Duodenal mucosa (tissue), 2 donors: ENCODE data around the gene BRD3.

Experiments used
- H3K27ac ChIP-seq: one replicate; pipeline ENCODE4 v1.7.0; 2013; ENCODE audit warnings: low read depth, low read length
- H3K27me3 ChIP-seq, 2 donors: one replicate each; pipeline ENCODE4 v1.7.0; 2013; ENCODE audit warnings: low read length in 2 of 2, control low read depth in 1 of 2; ENCODE audit not compliant: insufficient read depth in 2 of 2, control insufficient read depth in 1 of 2
- H3K36me3 ChIP-seq, 2 donors: one replicate each; pipeline ENCODE4 v1.7.0; 2013; ENCODE audit warnings: low read length in 2 of 2, control low read depth in 1 of 2; ENCODE audit not compliant: insufficient read depth in 2 of 2, control insufficient read depth in 1 of 2
- H3K4me1 ChIP-seq, 2 donors: one replicate each; pipeline ENCODE4 v1.7.0; 2013; ENCODE audit warnings: low read length in 2 of 2, control low read depth in 1 of 2; ENCODE audit not compliant: insufficient read depth in 2 of 2, control insufficient read depth in 1 of 2
- H3K4me3 ChIP-seq, 2 donors: one replicate each; pipeline ENCODE4 v1.7.0; 2013; ENCODE audit warnings: low read length in 2 of 2, low read depth in 1 of 2
- H3K9ac ChIP-seq, 2 donors: one replicate each; pipeline ENCODE4 v1.7.0; 2013; ENCODE audit warnings: low read length in 2 of 2, low read depth in 1 of 2
- H3K9me3 ChIP-seq, 2 donors: one replicate each; pipeline ENCODE4 v1.7.0; 2013; ENCODE audit warnings: low read length in 2 of 2, control low read depth in 1 of 2; ENCODE audit not compliant: control insufficient read depth in 1 of 2

The BRD3 gene

GRCh38 chr9:134024828-134025605 lies 42.8 kb downstream of the BRD3 start, which contains the start of gene BRD3OS:
BRD3OS (plus strand) TSS chr9:134025481; CDS start chr9:134026748, 1,267 bp downstream.
- Histone ChIP-seq H3K9me3 (no peaks in the 10 kb centered on the region), H3K4me1 (peaks cover 8 to 9% of the 10 kb centered on the region in 2 donors), H3K4me3 (peak within 1 kb of the TSS; percentile 79 to 84), H3K27me3 (peaks cover 0 to 5% of the 10 kb centered on the region in 2 donors), H3K27ac (no peak within 1 kb of the TSS), H3K9ac (peak within 1 kb of the TSS; percentile 33 to 38), H3K36me3 (peaks cover 5 to 11% of the 10 kb centered on the region in 2 donors)

- Histone ChIP-seq H3K9ac (no peak overlapping the region), H3K4me3 (peak overlapping the region in 1 of 2 donors; percentile 51)
Measured at GRCh38 chr9:134024214-134024792, 43.5 kb downstream of the BRD3 start.

GRCh38 chr9:134014946-134015345 lies 52.9 kb downstream of the BRD3 start:
- Histone ChIP-seq H3K27ac (no peak overlapping the region), H3K36me3 (no peaks in the 10 kb centered on the region), H3K27me3 (no peaks in the 10 kb centered on the region), H3K9ac (no peak overlapping the region), H3K4me3 (no peak overlapping the region), H3K4me1 (no peaks in the 10 kb centered on the region), H3K9me3 (peaks cover 0 to 7% of the 10 kb centered on the region in 2 donors)

More at GRCh38 chr9:134024214-134024792, 43.5 kb downstream of the BRD3 start:
- H3K4me1 ChIP-seq, result peaks cover 8 to 9% of the 10 kb centered on the region in 2 donors
- peaks cover 4 to 5% of the 10 kb centered on the region in 2 donors for H3K36me3 ChIP-seq
- no peak overlapping the region for H3K27ac ChIP-seq
- H3K27me3 ChIP-seq, result peaks cover 0 to 5% of the 10 kb centered on the region in 2 donors
- H3K9me3 ChIP-seq, result no peaks in the 10 kb centered on the region

- no peak overlapping the region for H3K9ac ChIP-seq
- no peaks in the 10 kb centered on the region for H3K36me3 ChIP-seq
- peaks cover 0 to 7% of the 10 kb centered on the region in 2 donors for H3K27me3 ChIP-seq
- H3K27ac ChIP-seq, result no peak overlapping the region
- H3K9me3 ChIP-seq, result peaks cover 0 to 7% of the 10 kb centered on the region in 2 donors
- H3K4me3 ChIP-seq, result no peak overlapping the region
- no peaks in the 10 kb centered on the region for H3K4me1 ChIP-seq
Measured at GRCh38 chr9:134011401-134011800, 56.4 kb downstream of the BRD3 start.

- Histone ChIP-seq H3K27ac (no peak overlapping the region), H3K4me1 (no peaks in the 10 kb centered on the region), H3K9ac (no peak overlapping the region), H3K4me3 (no peak overlapping the region), H3K36me3 (no peaks in the 10 kb centered on the region), H3K27me3 (peaks cover 0 to 7% of the 10 kb centered on the region in 2 donors), H3K9me3 (peaks cover 0 to 7% of the 10 kb centered on the region in 2 donors)
Measured at GRCh38 chr9:134010310-134011173, 57.3 kb downstream of the BRD3 start.

- H3K27me3 ChIP-seq, result peaks cover 0 to 7% of the 10 kb centered on the region in 2 donors
- H3K36me3 ChIP-seq, result no peaks in the 10 kb centered on the region
- H3K27ac ChIP-seq, result no peak overlapping the region
- H3K4me1 ChIP-seq, result no peaks in the 10 kb centered on the region
- H3K4me3 ChIP-seq, result no peak overlapping the region
- no peak overlapping the region for H3K9ac ChIP-seq
- H3K9me3 ChIP-seq, result peaks cover 0 to 2% of the 10 kb centered on the region in 2 donors
Measured at GRCh38 chr9:134007571-134007970, 60.3 kb downstream of the BRD3 start.

GRCh38 chr9:134007150-134007549 lies 60.7 kb downstream of the BRD3 start:
- H3K27ac ChIP-seq, result no peak overlapping the region
- no peak overlapping the region for H3K9ac ChIP-seq

GRCh38 chr9:134005381-134005780 lies 62.4 kb downstream of the BRD3 start:
- no peaks in the 10 kb centered on the region for H3K9me3 ChIP-seq
- no peak overlapping the region for H3K27ac ChIP-seq
- no peak overlapping the region for H3K9ac ChIP-seq
- H3K4me1 ChIP-seq, result no peaks in the 10 kb centered on the region
- peaks cover 0 to 7% of the 10 kb centered on the region in 2 donors for H3K27me3 ChIP-seq
- H3K36me3 ChIP-seq, result no peaks in the 10 kb centered on the region
- no peak overlapping the region for H3K4me3 ChIP-seq

More at GRCh38 chr9:134007150-134007549, 60.7 kb downstream of the BRD3 start:
- Histone ChIP-seq H3K4me3 (no peak overlapping the region), H3K36me3 (no peaks in the 10 kb centered on the region), H3K27me3 (peaks cover 0 to 7% of the 10 kb centered on the region in 2 donors), H3K4me1 (no peaks in the 10 kb centered on the region), H3K9me3 (peaks cover 0 to 2% of the 10 kb centered on the region in 2 donors)

GRCh38 chr9:134004881-134005280 lies 62.9 kb downstream of the BRD3 start:
- Histone ChIP-seq H3K4me1 (no peaks in the 10 kb centered on the region), H3K9me3 (no peaks in the 10 kb centered on the region), H3K36me3 (no peaks in the 10 kb centered on the region), H3K27me3 (peaks cover 0 to 7% of the 10 kb centered on the region in 2 donors), H3K4me3 (no peak overlapping the region), H3K27ac (no peak overlapping the region), H3K9ac (no peak overlapping the region)
